Neural crest cell (in vitro differentiated cells): ENCODE data around the gene WIPF2. TPM values are rescaled to one million over a fixed set of nuclear protein-coding genes. Genes with fewer than 3 reads are reported as not detected.

Experiments
- DNase-seq: peaks from one replicate; pipeline ENCODE4 v3.0.0; 2021; ENCODE audit warnings: low read depth, mixed read lengths, low spot score
- H3K27ac Mint-ChIP-seq: one replicate; pipeline ENCODE4 v1.8.0; 2021; ENCODE audit warnings: mild to moderate bottlenecking, mixed read lengths; ENCODE audit not compliant: unreplicated experiment
- H3K27me3 Mint-ChIP-seq: 2 replicates; pipeline ENCODE4 v1.8.0; 2021; ENCODE audit warnings: low read depth, mild to moderate bottlenecking, mixed read lengths
- H3K36me3 Mint-ChIP-seq: 2 replicates; pipeline ENCODE4 v1.8.0; 2021; ENCODE audit warnings: low read depth, mild to moderate bottlenecking, mixed read lengths
- H3K4me1 Mint-ChIP-seq: 2 replicates; pipeline ENCODE4 v1.8.0; 2021; ENCODE audit warnings: mixed read lengths
- H3K4me3 Mint-ChIP-seq: one replicate; pipeline ENCODE4 v1.8.0; 2021; ENCODE audit warnings: mild to moderate bottlenecking, mixed read lengths
- H3K9me3 Mint-ChIP-seq: 2 replicates; pipeline ENCODE4 v1.8.0; 2021; ENCODE audit warnings: mixed read lengths
- CTCF ChIP-seq: fragments of 200-600 bp; sonication (generic); conservative IDR thresholded peaks from 2 replicates; pipeline ENCODE4 v1.5.0; 2021; ENCODE audit warnings: antibody characterized with exemption, mild to moderate bottlenecking
- long read RNA-seq: library from polyadenylated mRNA; unstranded; transcript quantifications from one replicate; pipeline ENCODE4 v2.0.0, GENCODE V29; 2020
- total RNA-seq: library from RNA; stranded (reverse); gene quantifications from 2 replicates; pipeline ENCODE4 v1.2.1, GENCODE V29; 2021

WIPF2 gene, protein sequence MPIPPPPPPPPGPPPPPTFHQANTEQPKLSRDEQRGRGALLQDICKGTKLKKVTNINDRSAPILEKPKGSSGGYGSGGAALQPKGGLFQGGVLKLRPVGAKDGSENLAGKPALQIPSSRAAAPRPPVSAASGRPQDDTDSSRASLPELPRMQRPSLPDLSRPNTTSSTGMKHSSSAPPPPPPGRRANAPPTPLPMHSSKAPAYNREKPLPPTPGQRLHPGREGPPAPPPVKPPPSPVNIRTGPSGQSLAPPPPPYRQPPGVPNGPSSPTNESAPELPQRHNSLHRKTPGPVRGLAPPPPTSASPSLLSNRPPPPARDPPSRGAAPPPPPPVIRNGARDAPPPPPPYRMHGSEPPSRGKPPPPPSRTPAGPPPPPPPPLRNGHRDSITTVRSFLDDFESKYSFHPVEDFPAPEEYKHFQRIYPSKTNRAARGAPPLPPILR
- 28.7 and 30.2 TPM in 2 replicates for total RNA-seq
- long read RNA-seq, partial matches to known transcripts: 4 of 6 reads
- long read RNA-seq, other reads (novel, unspliced or antisense): 0 of 6 reads

GRCh38 chr17:40218740-40219593 is at the start of gene WIPF2:
TSS of gene WIPF2 (plus strand) at chr17:40219304. CDS start at chr17:40256460, 37,156 bp downstream.
- H3K4me1 Mint-ChIP-seq: peaks cover 26% of the 10 kb centered on the region
- peak within 1 kb of the TSS; percentile 91 for H3K4me3 Mint-ChIP-seq
- peak; percentile 97 for DNase-seq
- no peaks in the 10 kb centered on the region for H3K27me3 Mint-ChIP-seq
- H3K9me3 Mint-ChIP-seq: no peaks in the 10 kb centered on the region
- peak; percentile 84 for TF ChIP-seq CTCF
- peak within 1 kb of the TSS; percentile 100 for H3K27ac Mint-ChIP-seq
- H3K36me3 Mint-ChIP-seq: no peaks in the 10 kb centered on the region

DNA sequence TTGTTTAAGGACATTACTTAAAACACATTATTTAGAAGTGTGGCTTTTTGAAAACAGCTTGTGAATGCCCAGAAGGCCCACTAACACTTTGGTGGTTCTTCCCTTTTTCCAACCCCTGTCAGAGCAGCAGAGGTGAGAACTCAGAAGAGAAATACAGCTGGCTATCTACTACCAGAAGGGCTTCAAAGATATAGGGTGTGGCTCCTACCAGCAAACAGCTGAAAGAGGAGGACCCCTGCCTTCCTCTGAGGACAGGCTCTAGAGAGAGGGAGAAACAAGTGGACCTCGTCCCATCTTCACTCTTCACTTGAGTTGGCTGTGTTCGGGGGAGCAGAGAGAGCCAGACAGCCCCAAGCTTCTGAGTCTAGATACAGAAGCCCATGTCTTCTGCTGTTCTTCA is 48.8 kb upstream of the WIPF2 start:
- TF ChIP-seq CTCF: no peak

DNA sequence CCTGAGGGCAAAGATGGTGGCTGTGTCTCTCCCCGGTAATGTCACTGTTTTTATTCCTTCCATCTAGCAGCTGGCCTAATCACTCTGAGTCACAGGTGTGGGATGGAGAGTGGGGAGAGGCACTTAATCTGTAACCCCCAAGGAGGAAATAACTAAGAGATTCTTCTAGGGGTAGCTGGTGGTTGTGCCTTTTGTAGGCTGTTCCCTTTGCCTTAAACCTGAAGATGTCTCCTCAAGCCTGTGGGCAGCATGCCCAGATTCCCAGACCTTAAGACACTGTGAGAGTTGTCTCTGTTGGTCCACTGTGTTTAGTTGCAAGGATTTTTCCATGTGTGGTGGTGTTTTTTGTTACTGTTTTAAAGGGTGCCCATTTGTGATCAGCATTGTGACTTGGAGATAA is 47.4 kb upstream of the WIPF2 start:
- H3K4me1 Mint-ChIP-seq: peaks cover 19% of the 10 kb centered on the region
- no peaks in the 10 kb centered on the region for H3K9me3 Mint-ChIP-seq
- peaks cover 21% of the 10 kb centered on the region for H3K36me3 Mint-ChIP-seq
- no peak overlapping the region for H3K4me3 Mint-ChIP-seq
- H3K27ac Mint-ChIP-seq: no peak overlapping the region
- no peak for TF ChIP-seq CTCF
- H3K27me3 Mint-ChIP-seq: no peaks in the 10 kb centered on the region
- no peak for DNase-seq

More for the DNA sequence above, 48.8 kb upstream of the WIPF2 start:
- Mint-ChIP-seq H3K27ac (no peak overlapping the region), H3K27me3 (no peaks in the 10 kb centered on the region), H3K9me3 (no peaks in the 10 kb centered on the region), H3K4me3 (no peak overlapping the region), H3K4me1 (peaks cover 11% of the 10 kb centered on the region), H3K36me3 (peaks cover 18% of the 10 kb centered on the region)
- DNase-seq: no peak

DNA sequence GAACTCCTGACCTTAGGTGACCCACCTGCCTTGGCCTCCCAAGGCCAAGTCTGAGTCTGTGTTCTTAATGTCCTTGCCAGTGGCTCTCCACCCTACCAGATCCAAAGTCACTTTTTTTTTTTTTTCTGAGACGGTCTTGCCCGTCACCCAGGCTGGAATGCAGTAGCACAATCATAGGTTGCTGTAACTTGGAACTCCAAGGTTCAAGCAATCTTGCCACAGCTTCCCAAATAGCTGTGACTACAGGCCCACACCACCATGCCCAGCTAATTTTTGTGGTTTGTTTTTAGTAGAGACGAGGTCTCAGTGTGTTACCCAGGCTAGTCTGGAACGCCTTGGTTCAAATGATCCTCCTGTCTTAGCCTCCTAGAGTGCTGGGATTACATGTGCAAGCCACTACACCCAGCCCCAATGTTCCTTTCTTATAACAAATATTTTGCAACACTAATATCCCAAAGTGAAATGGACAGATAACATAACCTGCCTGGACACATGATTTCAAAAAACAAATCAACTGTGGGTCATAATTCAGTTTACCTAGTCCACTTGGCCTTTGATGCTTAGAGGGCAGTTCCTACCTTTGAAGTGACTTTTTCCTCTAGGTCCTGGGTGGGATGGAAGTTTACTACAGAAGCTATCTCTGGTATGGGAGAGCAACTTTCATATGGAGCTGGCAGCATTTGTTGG is 45.9 kb upstream of the WIPF2 start:
- H3K27me3 Mint-ChIP-seq: no peaks in the 10 kb centered on the region
- peaks cover 20% of the 10 kb centered on the region for H3K36me3 Mint-ChIP-seq
- H3K9me3 Mint-ChIP-seq: no peaks in the 10 kb centered on the region
- H3K4me1 Mint-ChIP-seq: peaks cover 22% of the 10 kb centered on the region
- TF ChIP-seq CTCF: no peak
- DNase-seq: no peak
- H3K4me3 Mint-ChIP-seq: no peak overlapping the region
- H3K27ac Mint-ChIP-seq: no peak overlapping the region

DNA sequence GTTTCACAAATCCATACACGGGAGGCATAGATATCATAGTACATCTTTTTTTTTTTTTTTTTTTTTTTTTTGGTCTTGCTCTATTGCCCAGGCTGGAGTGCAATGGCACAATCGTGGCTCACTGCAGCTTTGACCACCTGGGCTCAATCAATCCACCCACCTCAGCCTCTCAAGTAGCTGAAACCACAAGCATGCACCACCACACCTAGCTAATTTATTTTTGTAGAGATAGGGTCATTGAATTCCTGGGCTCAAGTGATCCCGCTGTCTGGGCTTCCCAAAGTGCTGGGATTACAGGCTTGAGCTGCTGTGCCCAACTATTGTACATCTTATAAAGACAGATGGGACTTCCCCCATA is 45.3 kb upstream of the WIPF2 start:
- Mint-ChIP-seq H3K27me3 (no peaks in the 10 kb centered on the region), H3K4me1 (peaks cover 20% of the 10 kb centered on the region), H3K36me3 (peaks cover 19% of the 10 kb centered on the region), H3K9me3 (no peaks in the 10 kb centered on the region), H3K4me3 (no peak overlapping the region), H3K27ac (no peak overlapping the region)
- no peak for DNase-seq
- no peak for TF ChIP-seq CTCF
